ENCODE data around the gene GALNT17. TPM values are rescaled to one million over a fixed set of nuclear protein-coding genes. Genes with fewer than 3 reads are reported as not detected.

Gene GALNT17
- total RNA-seq, 1 donor = 0.36 TPM

DNA sequence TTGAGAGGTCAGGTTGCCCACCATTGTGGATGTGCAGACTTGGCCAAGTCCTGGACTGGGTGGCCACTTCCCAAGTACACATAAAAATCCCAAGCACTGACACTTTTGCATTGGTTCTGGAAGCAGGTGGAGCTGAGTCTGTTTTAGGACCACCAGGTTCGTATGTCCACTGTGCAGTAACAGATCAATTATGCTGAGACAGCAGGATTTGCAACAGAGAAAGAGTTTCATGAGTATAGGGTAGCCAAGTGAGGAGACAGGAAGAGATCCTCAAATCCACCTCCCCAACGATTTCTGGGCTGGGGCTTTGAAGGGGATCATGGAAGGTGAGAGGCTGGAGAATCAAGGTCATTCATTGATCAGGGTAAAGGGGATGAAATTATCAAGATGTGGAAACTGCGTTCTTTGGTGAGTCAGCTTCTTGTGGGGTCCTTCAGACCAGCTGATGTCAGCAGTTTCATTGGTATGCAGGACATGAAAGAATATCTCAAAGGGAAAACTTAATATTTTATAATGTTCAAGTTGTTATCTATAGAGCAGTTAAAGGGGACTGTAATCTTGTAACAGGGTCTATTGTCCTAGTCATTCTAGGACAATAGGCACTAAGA, 277.7 kb downstream of the GALNT17 start:
- Histone ChIP-seq H4K20me1 (ENCODE audit: insufficient read depth, low read length) (no peaks in the 10 kb centered on the region), H3K27ac (ENCODE audit: low read depth, low read length) (no peak overlapping the region), H3K9me3 (ENCODE audit: low read depth, low read length) (no peaks in the 10 kb centered on the region), H3K4me1 (ENCODE audit: insufficient read depth, low read length) (no peaks in the 10 kb centered on the region), H3K79me2 (ENCODE audit: insufficient read depth, low read length) (no peaks in the 10 kb centered on the region), H3K4me2 (ENCODE audit: insufficient read depth, low read length) (no peak overlapping the region), H3K36me3 (ENCODE audit: insufficient read depth, low read length) (no peaks in the 10 kb centered on the region), H2AFZ (ENCODE audit: low read length) (no peak overlapping the region), H3K4me3 (ENCODE audit: insufficient read depth, low read length) (no peak overlapping the region), H3K27me3 (ENCODE audit: insufficient read depth, low read length) (no peaks in the 10 kb centered on the region)
- DNase-seq (ENCODE audit: insufficient read length, low spot score, missing footprints) = no peak
- TF ChIP-seq, protein P1, sequence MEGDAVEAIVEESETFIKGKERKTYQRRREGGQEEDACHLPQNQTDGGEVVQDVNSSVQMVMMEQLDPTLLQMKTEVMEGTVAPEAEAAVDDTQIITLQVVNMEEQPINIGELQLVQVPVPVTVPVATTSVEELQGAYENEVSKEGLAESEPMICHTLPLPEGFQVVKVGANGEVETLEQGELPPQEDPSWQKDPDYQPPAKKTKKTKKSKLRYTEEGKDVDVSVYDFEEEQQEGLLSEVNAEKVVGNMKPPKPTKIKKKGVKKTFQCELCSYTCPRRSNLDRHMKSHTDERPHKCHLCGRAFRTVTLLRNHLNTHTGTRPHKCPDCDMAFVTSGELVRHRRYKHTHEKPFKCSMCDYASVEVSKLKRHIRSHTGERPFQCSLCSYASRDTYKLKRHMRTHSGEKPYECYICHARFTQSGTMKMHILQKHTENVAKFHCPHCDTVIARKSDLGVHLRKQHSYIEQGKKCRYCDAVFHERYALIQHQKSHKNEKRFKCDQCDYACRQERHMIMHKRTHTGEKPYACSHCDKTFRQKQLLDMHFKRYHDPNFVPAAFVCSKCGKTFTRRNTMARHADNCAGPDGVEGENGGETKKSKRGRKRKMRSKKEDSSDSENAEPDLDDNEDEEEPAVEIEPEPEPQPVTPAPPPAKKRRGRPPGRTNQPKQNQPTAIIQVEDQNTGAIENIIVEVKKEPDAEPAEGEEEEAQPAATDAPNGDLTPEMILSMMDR (IDR thresholded peaks at IDR 0.05; ENCODE audit: extremely low read depth, low read depth, low read length) = no peak

DNA sequence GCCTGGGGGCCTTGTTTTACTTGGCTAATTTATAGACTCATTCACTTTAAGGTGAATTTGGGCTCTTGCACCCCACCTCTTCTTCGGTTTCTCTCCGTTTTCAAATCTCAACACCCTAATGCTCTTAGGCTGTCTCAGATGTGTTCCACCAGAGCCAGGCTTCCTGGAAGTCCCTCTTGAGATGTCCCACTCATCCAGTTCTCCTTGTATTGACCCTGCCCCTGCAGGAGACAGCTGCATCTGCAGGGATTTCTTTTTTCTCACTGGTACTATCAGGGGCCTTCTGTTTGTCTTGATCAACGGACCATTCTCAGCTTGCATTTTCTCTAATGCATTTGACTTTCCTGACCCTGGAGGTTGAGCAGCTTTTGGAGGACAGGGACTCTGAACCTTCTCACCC, 279.5 kb downstream of the GALNT17 start:
- H2AFZ ChIP-seq (ENCODE audit: low read length) = no peak overlapping the region

DNA sequence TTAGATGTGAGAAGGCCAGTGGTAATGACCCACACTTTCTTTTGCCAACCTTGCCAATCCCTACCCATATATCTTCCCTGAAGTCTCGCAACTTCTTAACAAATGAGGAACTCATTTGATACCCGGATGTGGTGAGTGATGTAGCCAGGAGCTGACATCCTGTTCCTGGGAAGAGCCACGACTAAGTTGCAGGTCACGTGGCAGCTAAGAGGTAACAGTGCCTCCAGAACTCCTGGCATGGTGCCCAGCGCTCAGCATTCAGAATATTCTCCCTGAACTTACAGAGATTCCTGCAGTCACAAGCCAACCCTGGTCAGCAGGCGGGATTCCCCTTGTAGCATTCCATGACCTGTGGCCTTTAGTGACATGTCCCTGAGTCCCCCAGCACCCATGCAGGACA, 282.5 kb downstream of the GALNT17 start:
- Histone ChIP-seq H2AFZ (ENCODE audit: low read length) (no peak overlapping the region), H3K79me2 (ENCODE audit: insufficient read depth, low read length) (no peaks in the 10 kb centered on the region), H3K27ac (ENCODE audit: low read depth, low read length) (no peak overlapping the region), H3K4me3 (ENCODE audit: insufficient read depth, low read length) (no peak overlapping the region), H3K9me3 (ENCODE audit: low read depth, low read length) (no peaks in the 10 kb centered on the region), H3K36me3 (ENCODE audit: insufficient read depth, low read length) (no peaks in the 10 kb centered on the region), H3K27me3 (ENCODE audit: insufficient read depth, low read length) (no peaks in the 10 kb centered on the region), H3K4me2 (ENCODE audit: insufficient read depth, low read length) (no peak overlapping the region), H4K20me1 (ENCODE audit: insufficient read depth, low read length) (no peaks in the 10 kb centered on the region), H3K4me1 (ENCODE audit: insufficient read depth, low read length) (no peaks in the 10 kb centered on the region)
- peak; percentile 3 for DNase-seq (ENCODE audit: insufficient read length, low spot score, missing footprints)
- TF ChIP-seq, protein P1 (IDR thresholded peaks at IDR 0.05; ENCODE audit: extremely low read depth, low read depth, low read length) = no peak

More for the DNA sequence above, 279.5 kb downstream of the GALNT17 start:
- Histone ChIP-seq H3K79me2 (ENCODE audit: insufficient read depth, low read length) (no peaks in the 10 kb centered on the region), H3K4me1 (ENCODE audit: insufficient read depth, low read length) (no peaks in the 10 kb centered on the region), H3K27ac (ENCODE audit: low read depth, low read length) (no peak overlapping the region), H3K27me3 (ENCODE audit: insufficient read depth, low read length) (no peaks in the 10 kb centered on the region), H4K20me1 (ENCODE audit: insufficient read depth, low read length) (no peaks in the 10 kb centered on the region), H3K9me3 (ENCODE audit: low read depth, low read length) (no peaks in the 10 kb centered on the region), H3K4me3 (ENCODE audit: insufficient read depth, low read length) (no peak overlapping the region), H3K4me2 (ENCODE audit: insufficient read depth, low read length) (no peak overlapping the region), H3K36me3 (ENCODE audit: insufficient read depth, low read length) (no peaks in the 10 kb centered on the region)
- TF ChIP-seq, protein P1 (IDR thresholded peaks at IDR 0.05; ENCODE audit: extremely low read depth, low read depth, low read length) = no peak
- DNase-seq (ENCODE audit: insufficient read length, low spot score, missing footprints) = no peak

DNA sequence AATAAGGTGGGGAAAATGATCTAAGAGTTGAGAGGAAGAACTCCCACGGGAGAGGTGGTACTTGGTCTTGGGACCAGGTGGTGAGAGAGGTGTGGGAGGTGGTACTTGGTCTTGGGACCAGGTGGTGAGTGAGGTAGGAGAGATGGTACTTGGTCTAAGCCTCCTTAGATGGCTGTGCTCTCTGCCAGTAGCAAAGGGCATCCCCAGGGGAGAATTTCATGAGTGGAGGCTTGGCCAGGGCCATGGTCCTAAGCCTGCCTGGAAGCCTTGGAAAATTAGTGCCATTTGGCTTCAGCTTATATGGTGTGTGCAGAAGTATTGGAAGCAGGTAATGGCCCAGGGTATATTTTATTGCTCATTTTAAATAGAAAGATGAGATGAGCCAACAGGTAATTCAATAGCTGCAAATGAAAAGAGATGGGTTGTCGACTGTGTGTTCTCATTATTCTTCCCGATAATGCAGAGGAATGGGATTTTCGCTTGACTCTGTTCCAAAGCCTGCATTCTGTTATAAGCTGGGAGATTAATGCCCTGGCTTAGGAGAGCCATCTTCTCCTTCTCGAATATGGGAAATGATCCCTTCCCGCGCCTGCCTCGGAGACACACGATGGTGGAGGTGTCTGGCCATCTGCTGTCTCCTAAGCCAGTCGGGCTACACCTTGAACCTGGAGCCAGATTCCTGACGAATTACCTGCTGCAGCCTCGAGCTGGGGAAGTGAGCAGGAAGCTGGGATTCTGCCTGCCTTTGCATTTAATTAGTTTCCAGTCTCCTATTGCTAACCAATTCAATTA, 287.8 kb downstream of the GALNT17 start:
- Histone ChIP-seq H3K9me3 (ENCODE audit: low read depth, low read length) (no peaks in the 10 kb centered on the region), H3K27me3 (ENCODE audit: insufficient read depth, low read length) (no peaks in the 10 kb centered on the region), H3K79me2 (ENCODE audit: insufficient read depth, low read length) (no peaks in the 10 kb centered on the region), H4K20me1 (ENCODE audit: insufficient read depth, low read length) (no peaks in the 10 kb centered on the region), H3K4me3 (ENCODE audit: insufficient read depth, low read length) (no peak overlapping the region), H3K4me1 (ENCODE audit: insufficient read depth, low read length) (no peaks in the 10 kb centered on the region), H3K36me3 (ENCODE audit: insufficient read depth, low read length) (no peaks in the 10 kb centered on the region), H2AFZ (ENCODE audit: low read length) (no peak overlapping the region), H3K4me2 (ENCODE audit: insufficient read depth, low read length) (no peak overlapping the region), H3K27ac (ENCODE audit: low read depth, low read length) (no peak overlapping the region)
- TF ChIP-seq, protein P1 (IDR thresholded peaks at IDR 0.05; ENCODE audit: extremely low read depth, low read depth, low read length) = no peak
- peak; percentile 62 for DNase-seq (ENCODE audit: insufficient read length, low spot score, missing footprints)
